GM19239 (cell line): ENCODE data around the gene EMD.
"Not testable (repeated sequence)": the region's sequence is repeated elsewhere in the genome, so short reads cannot be mapped to it uniquely, and the experiment has no call there.

Experiments used
- DNase-seq: peaks from one replicate; pipeline ENCODE4 v3.0.0; 2011; ENCODE audit warnings: low spot score; ENCODE audit not compliant: insufficient read length
- FAIRE-seq: peaks from 2 replicates; lab custom pipeline; 2011; peaks lifted over from hg19 to GRCh38; lab: Jason Lieb, UNC

Gene EMD

GRCh38 chrX:154388649-154389048, 9.6 kb downstream of the EMD start:
- FAIRE-seq, DNase-seq: not testable (repeated sequence)

DNA sequence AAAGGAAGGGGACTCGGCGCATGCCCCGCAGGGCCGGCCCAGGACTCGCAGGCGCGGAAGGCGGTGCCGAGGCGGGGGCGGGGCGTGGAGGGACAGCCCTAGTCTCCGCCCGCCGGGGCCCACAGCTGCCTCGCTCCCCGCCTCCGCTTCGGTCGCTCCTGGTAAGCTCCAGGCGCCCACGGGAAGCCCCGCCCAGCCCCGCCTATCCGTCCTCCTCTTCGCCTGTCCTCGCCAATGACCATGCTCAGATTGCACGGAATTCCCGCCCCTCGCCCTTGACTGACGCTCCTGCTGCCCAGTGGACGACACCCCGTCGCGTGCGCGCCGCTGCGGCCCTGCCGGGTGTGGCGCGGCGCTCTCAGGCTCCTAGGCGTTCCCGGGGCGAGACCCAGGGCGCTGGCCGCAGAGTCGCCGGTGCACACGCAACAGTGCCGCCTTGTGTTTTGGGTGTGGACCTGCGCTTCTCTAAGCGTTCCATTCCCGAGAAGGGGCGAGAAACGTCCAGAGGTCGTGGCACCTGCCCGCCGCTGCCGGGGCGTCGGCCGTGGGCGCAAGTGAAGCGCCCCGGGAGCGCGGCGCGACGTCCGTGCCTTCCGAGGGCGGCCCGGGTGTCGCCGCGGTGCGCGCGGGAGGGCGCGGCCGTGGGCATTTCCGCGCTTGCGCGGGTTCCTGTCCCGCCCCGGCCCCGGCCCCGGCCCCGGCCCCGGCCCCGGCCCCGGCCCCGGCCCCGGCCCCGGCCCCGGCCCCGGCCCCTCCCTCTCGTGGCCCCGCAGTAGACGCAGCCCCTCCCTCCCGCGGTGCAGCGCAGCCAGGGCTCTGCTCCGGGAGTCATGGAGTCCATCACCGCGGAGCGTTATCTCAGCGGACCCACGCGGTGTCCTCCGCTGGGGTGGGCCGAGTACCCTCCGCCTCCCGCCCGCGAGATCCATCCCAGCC, 11.0 kb downstream of the EMD start:
- peak; percentile 95 for FAIRE-seq
- DNase-seq = not testable (repeated sequence)

GRCh38 chrX:154396363-154396762, 17.3 kb downstream of the EMD start:
- not testable (repeated sequence) for FAIRE-seq, DNase-seq

DNA sequence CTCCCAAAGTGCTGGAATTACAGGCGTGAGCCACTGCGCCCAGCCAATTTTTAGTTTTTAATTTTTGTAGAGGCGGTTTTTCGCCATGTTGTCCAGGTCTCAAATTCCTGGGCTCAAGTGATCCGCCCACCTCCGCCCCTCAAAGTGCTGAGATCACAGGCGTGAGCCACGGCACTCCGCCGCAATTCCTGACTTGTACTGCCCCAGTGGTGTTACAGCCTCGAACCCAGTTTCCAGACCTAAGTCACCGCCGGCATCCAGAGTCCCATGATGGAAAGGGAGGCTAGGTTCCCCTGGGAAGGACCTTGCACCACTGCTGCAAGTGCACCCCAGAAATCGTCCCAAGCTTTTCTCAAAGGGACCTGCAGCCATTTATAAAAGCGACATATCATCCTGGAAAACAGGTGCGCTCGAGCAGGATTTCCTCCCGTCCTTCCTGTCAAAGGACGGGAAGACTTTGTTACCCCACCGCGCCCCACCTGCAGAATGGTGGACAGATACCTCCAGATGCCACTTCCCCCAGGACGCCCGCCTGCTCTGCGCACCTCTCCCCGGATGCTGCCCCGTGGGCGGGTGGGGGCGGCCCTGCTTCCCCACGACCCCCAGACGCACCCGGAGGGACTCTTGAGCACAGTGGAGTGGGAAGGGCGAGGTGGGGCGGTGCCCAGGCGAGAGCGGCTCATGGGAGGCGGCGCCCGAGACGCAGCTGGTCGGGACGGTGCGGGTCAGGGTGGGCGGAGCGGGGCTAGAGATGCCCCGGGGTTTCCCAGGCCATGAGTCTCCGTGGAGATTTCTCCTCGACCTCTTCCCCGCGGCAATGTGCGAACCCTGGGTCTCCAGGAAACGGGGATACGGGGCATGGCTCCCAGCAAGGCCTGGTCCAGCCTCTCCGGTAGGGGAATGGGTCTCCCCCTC, 18.1 kb downstream of the EMD start:
- FAIRE-seq = peak; percentile 82

GRCh38 chrX:154397888-154398667, 19.0 kb downstream of the EMD start, which contains the start of gene RPL10:
RPL10 (plus strand) TSS chrX:154398377; CDS start chrX:154398520, 143 bp downstream.
- DNase-seq (peak; percentile 73), FAIRE-seq (peak; percentile 95)

More for the DNA sequence above, 18.1 kb downstream of the EMD start:
- DNase-seq = no peak

DNA sequence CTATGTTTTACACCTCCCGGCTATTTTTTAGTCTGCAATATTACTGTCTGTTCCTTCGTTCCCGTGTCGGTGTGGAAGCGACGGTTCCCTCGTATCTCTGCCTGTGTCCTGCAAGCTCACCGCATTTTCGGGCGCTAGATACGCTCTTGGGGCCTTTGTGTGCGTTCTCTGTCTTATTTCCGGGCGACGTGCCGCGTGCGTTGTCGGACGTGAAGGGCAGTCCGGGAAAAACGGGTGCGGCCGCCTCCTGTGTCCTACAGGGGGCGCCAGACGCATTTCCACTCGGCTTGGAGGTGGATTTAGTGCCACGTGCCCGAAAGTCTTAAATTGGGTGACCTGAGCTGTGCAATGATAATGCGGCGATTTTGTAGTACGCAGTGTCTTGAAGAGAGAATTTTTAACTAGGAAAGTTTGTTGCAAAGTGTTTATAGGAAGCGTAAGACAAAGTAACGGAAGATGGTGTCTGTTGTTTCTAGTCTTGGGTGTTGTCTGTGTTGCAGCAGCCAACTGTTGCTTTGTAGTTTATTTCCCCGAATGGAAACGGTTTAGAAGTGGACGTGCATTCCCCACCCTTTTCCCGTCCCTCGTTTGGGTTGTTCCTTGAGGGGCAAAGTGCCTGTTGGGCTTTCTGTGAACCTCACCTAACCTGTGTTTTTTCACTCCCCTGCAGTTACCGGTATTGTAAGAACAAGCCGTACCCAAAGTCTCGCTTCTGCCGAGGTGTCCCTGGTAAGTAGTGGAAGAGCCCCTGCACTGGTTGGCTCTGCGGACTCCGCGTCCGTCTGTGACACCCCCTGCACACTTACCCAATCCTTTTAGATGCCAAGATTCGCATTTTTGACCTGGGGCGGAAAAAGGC, 19.8 kb downstream of the EMD start:
- no peak for DNase-seq

DNA sequence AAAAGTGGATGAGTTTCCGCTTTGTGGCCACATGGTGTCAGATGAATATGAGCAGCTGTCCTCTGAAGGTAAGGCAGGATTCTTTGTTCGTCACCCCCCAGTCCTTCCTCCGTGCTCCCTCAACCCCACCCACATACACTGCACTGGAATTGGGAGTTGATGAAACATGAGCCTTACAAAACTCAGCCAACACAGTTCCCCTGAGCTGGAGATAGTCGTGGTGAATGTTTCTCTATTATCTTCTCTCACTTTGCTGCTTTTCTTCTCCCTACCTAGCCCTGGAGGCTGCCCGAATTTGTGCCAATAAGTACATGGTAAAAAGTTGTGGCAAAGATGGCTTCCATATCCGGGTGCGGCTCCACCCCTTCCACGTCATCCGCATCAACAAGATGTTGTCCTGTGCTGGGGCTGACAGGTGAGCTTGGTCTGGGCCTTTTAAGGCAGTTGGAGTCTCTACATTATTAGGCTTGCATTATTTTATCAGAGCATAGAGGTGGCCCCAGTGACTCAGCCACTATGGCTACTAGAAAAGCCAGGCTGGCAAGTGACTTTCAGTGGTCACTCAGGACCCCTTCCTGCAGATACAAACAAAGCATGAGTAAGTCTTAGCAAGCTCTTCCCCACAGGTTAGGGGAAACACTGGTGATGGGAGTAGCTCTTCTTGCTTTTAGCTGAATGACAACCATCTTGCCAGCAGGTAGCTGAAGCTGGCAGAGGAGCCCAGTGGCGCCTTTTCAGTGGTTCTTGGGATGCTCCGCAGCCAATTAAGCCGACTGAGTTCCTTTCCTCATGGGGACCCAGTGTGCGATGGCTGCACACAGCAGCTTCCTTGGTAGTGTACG, 20.7 kb downstream of the EMD start:
- FAIRE-seq = peak; percentile 47
- no peak for DNase-seq

More for the DNA sequence above, 19.8 kb downstream of the EMD start:
- no peak for FAIRE-seq

DNA sequence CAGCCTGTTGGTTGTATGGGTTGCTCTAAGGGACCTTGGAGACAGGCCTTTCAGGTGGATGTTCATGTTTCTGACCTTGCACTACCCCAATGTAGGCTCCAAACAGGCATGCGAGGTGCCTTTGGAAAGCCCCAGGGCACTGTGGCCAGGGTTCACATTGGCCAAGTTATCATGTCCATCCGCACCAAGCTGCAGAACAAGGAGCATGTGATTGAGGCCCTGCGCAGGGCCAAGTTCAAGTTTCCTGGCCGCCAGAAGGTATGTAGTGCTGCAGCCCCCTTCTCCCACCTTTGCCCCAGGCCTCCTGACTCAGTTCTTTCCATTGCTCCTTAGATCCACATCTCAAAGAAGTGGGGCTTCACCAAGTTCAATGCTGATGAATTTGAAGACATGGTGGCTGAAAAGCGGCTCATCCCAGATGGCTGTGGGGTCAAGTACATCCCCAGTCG, 21.3 kb downstream of the EMD start:
- not testable (repeated sequence) for FAIRE-seq, DNase-seq

GRCh38 chrX:154401045-154401799, 22.1 kb downstream of the EMD start:
- DNase-seq = no peak

GRCh38 chrX:154401918-154402621, 23.0 kb downstream of the EMD start:
- no peak for FAIRE-seq
- no peak for DNase-seq

More at GRCh38 chrX:154401045-154401799, 22.1 kb downstream of the EMD start:
- no peak for FAIRE-seq

GRCh38 chrX:154402622-154403127, 23.6 kb downstream of the EMD start:
- DNase-seq (no peak), FAIRE-seq (no peak)

- FAIRE-seq (no peak), DNase-seq (no peak)
Measured at GRCh38 chrX:154403192-154403591, 24.1 kb downstream of the EMD start.

- FAIRE-seq = no peak
Measured at GRCh38 chrX:154403858-154404257, 24.8 kb downstream of the EMD start.

DNA sequence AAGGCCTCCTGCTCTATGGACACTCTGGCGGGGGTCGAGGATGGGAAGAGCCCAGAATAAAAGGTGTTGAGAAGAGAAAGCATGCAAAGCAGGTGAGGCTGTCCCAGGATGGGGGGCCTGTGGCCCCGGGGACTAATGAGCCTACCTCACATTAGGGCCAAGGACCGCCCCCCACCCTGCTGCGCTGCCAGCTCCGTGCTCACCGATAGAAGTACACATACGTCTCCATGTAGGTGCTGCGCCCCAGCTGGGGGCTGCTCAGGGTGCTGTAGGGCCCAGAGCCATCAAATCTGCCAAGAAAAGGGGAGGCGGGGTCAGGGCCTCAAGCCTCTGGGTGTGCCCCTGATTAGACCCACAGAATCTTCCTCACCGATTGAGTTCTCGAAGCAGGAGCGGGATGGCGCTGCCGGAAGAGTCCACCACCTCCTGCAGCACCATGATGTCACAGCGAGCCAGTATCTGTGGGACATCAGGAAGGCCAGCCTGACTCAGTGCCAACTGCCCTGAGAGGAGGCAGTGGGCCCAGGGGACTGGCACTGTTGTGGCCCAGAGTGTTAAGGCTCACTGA, 25.6 kb downstream of the EMD start:
- DNase-seq (no peak), FAIRE-seq (no peak)

More at GRCh38 chrX:154403858-154404257, 24.8 kb downstream of the EMD start:
- no peak for DNase-seq

- no peak for FAIRE-seq
- no peak for DNase-seq
Measured at GRCh38 chrX:154408659-154409221, 29.6 kb downstream of the EMD start.
